GM18858 (cell line): ENCODE data around the gene PLEKHJ1.

ENCODE experiments used
- ATAC-seq: cut with Tn5 transposase; IDR thresholded peaks from one replicate; pipeline ENCODE4 v1.9.1; 2021; ENCODE audit not compliant: unreplicated experiment

Gene PLEKHJ1

DNA sequence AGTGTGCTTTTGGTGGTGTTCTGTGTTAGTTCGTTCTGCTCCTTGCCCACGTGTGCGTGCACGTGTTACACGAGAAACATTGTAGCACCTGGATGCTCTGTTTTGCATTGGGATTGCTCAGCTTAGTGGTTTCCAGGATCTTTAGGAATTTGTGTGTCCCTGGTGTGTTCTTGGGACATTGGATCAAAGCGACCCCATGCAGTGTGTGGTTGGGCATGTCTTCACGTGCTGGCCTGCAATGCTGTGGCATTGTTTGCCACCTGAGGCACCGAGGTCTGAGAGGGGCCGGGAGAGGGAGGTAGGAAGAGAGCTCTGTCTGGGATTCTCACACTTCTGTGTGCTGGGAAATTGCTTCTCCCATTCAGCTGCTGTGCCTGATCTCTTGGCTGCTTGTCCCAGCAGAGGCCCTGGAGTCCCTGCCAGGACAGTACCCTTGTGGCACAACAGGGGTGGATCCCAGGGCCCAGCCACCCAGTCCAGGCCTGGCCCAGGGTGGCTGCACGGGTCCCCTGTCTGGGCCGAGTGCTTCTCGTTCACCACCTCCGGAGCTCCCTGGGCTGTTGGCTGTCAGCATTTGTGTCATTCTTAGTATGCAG, 11.3 kb downstream of the PLEKHJ1 start:
- ATAC-seq = no peak

- no peak for ATAC-seq
Observed at GRCh38 chr19:2223959-2224358, 12.2 kb downstream of the PLEKHJ1 start.

GRCh38 chr19:2223391-2223790, 12.7 kb downstream of the PLEKHJ1 start:
- no peak for ATAC-seq

GRCh38 chr19:2221918-2222317, 14.2 kb downstream of the PLEKHJ1 start:
- no peak for ATAC-seq

DNA sequence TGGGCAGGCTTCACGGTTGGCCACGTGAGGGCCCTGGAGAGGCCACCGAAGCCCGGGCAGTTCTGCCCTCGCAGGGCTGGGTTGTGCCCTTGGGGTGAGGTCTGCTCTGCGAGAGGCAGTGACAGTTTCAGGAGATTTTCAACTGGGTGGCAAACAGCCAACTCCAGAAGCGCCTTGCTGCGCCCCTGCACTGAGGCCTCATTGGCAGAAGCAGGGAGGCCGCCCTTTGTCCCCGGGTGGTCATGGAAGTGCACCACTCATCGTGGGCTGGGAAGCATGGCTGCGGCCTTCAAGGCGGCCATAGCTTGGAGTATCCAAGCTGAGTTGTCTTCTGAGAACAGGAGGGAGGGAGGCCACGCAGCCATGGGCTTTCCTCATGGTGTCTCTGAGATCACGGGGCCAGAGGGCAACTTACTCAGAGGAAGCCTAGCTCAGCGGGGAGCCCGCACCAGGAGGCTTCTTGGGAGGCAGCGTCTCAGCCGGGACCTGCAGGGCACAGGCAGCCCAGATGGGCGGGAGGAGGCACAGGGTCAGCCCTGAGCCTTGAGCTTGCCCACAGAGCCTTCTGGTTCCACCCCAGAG, 14.8 kb downstream of the PLEKHJ1 start:
- no peak for ATAC-seq

- ATAC-seq = no peak
Observed at GRCh38 chr19:2219726-2220125, 16.4 kb downstream of the PLEKHJ1 start.

GRCh38 chr19:2217591-2217990, 18.5 kb downstream of the PLEKHJ1 start:
- ATAC-seq = no peak

GRCh38 chr19:2216361-2217225, 19.5 kb downstream of the PLEKHJ1 start:
- ATAC-seq = no peak

- no peak for ATAC-seq
Observed at GRCh38 chr19:2215281-2215751, 20.8 kb downstream of the PLEKHJ1 start.

GRCh38 chr19:2214251-2214650, 21.9 kb downstream of the PLEKHJ1 start:
- no peak for ATAC-seq

DNA sequence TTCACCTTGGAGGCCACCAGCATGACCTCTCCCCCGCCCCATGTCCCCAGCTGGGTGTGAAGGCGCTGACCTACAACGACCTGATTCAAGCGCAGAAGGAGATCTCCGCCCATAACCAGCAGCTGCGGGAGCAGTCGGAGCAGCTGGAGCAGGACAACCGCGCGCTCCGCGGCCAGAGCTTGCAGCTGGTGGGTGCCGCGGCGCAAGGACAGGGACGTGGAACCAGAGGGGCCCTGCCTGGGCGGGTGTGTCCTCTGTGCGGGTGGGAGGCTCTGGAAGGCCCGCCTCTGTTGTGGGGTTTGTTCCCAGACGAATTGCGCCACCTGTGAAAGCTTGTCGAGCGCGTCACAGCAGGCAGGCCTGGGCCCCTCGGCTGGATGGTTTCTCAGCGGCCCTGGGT, 22.3 kb downstream of the PLEKHJ1 start:
- ATAC-seq = no peak

GRCh38 chr19:2212861-2213711, 23.0 kb downstream of the PLEKHJ1 start:
- no peak for ATAC-seq

DNA sequence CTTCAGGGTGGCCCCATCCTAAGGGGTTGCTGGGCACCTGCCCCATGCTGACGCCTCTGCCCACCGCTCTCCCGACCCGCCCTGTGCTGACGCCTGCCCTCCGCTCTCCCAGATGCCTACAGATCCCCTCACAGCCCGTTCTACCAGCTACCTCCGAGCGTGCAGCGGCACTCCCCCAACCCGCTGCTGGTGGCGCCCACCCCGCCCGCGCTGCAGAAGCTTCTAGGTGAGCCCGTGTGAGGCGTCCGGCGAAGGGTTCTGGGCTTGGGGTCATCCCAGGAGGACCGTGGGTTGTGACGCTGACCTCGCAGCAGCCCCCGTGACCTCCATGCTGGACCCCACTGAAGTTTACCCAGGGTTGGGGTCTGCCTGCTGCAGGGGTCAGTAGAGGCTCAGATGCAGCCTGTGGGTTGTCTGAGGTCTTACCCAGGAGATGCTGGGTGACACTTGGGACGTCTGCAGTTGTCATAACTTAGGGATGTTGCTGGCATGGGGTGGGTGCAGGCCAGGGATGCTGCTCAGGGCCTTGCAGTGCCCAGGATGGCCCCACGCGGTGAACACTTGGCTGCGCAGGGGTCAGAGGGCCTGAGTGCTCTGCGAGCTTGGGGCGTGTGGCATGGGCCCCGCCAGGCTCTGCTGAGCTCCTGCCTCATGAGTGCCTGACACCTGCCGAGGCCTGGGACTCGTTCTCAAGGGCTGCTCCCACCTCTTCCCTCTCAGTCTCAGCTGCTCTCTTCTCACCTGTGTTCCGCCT, 25.0 kb downstream of the PLEKHJ1 start:
- ATAC-seq = no peak

GRCh38 chr19:2210206-2210605, 25.9 kb downstream of the PLEKHJ1 start:
- ATAC-seq = no peak

- no peak for ATAC-seq
Observed at GRCh38 chr19:2209408-2209807, 26.7 kb downstream of the PLEKHJ1 start.

DNA sequence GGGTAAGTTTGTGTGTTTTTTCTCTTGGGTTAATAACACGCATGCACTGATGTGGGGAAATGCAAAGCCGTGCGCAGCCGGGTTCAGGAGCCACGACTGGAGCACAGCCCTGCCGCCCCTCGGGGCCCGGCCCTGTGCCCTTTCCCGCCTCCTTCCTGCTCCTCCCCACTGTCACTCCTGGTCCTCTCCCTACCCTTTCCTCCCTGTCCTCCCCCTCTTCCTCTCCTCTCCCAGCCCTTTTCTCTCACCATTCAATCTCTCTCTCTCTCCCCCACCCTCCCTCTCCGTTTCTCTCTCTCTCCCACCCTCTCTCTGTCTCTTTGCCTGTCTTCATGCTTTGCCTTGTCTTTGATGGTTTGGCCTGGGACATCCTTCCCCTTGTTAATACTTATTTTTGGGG, 27.2 kb downstream of the PLEKHJ1 start:
- no peak for ATAC-seq

GRCh38 chr19:2207991-2208860, 27.9 kb downstream of the PLEKHJ1 start:
- no peak for ATAC-seq

GRCh38 chr19:2207008-2207407, 29.1 kb downstream of the PLEKHJ1 start:
- ATAC-seq = no peak

- no peak for ATAC-seq
Observed at GRCh38 chr19:2202366-2202765, 33.8 kb downstream of the PLEKHJ1 start.
